NOMO-1 treated with DMSO at 0.1 percent for 48 hours (cell line): ENCODE results near the gene SGK1.

Source experiments
- DNase-seq: peaks from one replicate; lab custom pipeline; 2025; ENCODE audit not compliant: unreplicated experiment; lab: John Stamatoyannopoulos, UW

Gene SGK1

DNA sequence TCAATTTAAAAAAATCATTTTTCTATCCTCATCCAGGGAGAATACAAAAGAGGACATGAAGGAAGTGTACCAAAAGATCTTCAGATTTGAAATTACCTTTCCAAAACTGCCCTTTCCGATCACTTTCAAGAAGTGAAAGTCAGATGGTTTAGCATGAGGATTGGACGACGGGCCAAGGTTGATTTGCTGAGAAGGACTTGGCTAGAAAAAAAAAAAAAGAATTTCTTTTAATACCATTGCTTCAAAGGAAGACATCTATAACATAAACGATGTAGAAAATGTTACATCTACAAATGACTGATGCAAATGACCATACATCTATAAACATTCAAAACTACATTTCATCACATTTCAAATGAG is 144.6 kb downstream of the SGK1 start:
- DNase-seq: no peak

DNA sequence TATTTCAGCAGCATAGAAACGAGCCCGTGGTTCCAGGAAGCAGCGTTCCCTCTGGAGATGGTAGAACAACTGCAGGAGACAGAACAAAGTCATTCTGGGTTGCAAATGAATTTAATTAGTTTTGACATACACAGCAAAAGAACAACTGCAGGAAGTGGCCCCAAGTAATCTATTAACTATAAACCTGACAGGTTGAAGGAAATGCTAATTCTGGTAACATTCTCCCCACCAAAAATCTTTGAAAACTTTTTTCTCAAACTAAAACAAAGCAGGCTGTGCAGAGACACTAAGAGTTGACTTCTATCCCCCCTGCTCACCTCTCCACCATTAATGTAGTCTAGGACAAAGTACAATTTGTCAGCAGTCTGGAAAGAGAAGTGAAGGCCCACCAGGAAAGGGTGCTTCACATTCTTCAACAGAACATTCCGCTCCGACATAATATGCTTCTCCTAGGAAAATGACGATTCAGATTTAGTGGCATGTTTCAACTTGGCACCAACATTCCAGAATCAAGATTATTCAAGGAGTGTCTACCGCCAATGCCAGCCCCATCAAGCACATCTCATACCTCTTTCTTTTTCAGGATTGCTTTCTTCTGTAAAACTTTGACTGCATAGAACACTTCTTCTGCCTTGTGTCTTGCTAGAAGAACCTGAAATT is 145.1 kb downstream of the SGK1 start:
- no peak for DNase-seq

DNA sequence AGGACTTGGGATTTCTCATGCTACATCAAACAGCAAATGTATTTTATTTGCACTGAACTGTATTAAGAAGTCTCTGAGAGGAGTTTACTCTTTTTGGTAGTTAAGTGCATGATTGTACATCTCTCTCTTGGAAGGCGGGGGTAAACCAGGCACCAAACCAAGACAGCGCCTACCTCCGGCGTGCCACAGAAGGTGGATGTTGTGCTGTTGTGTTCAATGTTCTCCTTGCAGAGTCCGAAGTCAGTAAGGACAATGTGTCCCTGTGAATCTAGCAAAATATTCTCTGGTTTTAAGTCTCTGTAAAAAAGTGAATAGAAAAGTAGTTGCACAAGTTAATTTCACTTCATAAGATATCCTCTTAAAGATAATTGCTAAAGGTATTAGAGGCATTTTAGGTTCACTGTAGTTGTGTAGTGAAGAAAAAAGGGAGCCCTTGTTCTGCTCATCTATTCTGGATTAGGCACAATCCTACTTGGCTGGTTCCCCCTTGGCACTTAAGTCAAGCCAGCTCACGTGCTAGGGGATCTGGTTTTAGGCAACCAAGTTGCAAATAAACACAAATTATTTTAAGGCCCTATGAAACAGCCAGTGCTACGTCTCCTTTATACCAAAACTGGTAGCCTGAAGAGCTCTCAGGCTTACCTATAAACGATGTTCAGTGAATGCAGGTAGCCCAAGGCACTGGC is 145.7 kb downstream of the SGK1 start:
- DNase-seq: no peak

DNA sequence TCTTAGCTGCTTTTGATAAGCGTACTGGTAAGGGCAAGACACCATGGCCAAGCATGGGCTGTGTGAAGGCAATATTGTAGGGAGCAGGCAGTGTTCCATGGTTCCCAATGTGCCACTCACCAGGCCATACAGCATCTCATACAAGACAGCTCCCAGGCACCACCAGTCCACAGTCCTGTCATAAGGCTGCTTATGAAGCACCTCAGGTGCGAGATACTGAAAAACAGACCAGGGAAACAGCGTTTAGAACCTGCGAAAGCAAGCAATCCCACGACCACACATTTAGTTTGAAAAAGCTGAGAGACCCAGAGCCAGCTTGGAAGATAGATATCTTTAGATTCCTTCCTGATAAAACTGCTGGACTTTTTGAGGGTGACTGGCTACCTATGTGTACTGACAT is 146.4 kb downstream of the SGK1 start:
- DNase-seq: no peak

DNA sequence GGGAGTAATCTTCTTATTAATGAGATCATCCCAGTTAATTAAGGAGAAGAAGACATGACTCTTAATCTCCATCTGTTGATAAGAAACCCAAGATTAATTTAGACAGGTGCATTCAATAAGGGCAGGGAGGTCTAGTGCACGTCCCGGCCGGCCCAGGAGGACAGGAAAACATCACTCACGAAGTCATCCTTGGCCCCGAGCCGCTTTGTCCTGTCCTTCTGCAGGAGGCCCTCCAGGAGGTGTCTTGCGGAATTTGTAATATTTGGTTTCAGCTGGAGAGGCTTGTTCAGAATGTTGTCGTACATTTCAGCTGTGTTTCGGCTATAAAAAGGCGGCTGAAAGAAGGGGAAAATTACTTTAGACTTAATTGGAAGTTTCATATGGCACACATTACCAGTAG is 147.1 kb downstream of the SGK1 start:
- DNase-seq: no peak

DNA sequence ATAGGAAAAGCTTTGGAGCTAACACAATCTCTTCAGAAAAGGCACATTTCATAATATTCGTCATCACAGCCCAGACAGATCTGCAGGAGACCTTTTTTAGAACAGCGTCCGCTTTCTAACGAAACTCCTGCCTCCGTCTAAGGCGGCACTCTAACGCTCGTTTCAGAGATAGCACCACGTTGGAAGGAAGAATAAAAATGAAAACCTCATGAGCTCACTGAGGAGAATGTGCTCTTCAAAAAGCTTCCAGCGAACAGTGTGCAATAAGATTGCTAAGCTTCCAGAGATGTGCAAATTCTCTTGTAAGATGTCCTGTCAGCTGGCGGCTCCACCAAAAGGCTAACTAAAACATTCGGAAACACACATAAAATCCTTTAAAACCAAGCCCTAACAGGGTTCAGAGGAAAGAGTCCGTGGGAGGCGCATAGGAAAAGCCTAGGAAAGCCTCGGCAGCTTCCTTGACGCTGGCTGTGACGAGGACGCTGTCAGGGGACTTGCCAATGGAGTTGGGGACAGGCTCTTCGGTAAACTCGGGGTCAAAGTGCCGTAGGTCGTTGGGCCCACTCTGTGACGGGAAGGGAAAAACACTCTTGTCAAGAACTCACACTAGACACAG is 147.9 kb downstream of the SGK1 start:
- no peak for DNase-seq

DNA sequence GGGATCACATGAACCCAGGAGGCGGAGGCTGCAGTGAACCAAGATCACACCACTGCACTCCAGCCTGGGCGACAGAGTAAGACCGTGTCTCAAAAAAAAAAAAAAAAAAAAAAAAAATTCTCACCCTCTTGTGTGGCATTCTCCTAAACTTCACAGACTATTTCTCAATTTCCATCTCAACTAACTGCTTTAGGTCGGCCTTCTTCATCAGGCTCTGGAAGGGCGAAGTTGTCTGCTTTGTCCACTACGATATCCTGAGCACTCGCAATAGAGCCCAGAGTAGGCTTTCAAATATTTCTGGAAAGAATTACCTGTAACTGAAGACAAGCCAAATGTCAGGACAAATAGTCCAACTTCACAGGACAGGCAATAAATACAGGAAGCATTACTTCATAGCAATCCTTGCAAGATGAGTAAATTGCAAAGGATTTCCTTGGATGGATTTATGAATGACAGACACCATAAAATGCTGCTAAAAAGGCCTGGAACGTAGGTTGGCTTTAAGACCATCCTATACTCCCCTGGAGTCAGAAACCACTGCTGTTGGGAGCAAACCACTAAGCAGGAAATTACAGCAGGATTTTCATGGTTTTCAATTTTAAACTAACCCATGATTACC is 149.2 kb downstream of the SGK1 start:
- no peak for DNase-seq

DNA sequence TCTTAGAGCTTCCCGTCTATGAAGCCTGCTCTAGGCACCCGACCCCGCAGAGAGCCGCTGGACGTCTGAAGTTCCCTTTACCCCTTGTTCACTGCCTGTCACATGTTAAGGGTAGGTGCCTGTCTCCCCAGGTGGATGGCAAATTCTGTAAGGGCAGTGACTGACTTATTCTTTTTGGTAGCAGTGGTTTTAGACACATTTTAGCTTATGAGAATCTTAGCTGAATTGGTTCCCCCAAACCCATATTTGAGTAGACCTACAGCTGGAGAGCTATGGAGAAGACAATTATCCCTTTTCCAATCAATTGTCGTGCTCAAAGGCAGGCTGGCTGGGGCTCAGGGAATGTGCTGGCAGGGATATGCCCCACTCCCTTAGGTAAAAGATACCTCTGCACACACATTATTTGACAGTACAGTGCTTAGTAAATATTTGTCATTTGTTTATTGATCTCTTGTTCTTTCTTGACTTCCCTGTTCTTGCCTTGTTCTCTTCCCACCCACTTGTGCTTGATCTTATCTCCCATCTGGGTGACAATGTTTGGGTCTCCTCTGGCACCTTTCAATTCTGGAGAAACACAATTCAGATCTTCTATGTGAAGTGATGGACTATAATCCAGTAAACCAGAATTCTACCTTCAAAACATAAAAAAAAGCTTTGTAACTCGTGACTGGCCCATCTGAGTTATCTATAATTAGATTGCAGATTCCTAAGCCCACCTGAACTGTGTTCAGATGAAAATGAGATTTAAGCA is 151.2 kb downstream of the SGK1 start:
- DNase-seq: no peak

DNA sequence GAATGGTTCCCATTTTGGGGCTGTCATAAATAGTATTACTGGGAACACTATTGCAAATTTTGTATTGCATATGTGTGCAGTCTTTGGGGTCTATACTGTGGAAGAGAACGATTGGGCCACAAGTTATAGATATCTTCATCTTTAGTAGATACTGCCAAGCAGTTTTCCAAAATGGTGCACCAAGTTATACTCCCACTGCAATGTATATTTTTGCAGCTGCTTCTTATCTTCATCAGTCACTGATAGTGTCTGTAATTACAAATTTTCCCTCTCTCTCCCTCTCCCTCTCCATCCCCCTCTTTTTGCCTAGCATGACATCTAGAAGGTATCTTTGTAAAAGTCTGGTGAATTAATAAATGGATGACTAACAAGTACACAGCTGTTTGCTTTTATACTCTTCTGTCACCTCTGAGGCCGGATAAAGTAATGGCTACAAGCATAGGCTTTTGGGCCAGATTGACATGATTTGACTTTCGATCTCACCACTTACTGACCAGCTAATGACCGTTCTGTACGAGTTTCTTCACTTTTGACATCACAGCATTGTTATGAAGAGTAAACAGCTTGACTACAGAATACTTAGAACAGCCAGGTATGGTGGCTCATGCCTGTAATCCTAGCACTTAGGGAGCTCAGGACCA is 152.2 kb downstream of the SGK1 start:
- no peak for DNase-seq

DNA sequence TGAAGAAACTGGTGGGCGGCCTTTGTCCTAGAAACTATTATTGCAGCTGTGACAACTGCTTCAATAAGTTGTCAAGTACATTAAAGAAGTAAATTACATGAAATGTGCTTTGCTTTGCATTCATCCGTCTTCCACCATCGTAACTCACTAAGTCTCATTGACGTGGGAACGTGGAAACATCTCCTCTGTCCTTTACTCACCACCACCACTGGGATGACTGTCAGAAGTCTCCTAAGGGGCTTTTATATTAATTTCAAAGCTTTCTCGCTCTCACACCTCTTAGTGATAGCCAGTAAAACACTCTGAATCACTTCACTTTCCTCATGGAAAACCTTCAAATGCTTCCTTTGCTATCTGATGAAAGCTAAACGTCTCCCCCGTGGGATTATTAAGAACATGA is 153.6 kb downstream of the SGK1 start:
- DNase-seq: no peak

DNA sequence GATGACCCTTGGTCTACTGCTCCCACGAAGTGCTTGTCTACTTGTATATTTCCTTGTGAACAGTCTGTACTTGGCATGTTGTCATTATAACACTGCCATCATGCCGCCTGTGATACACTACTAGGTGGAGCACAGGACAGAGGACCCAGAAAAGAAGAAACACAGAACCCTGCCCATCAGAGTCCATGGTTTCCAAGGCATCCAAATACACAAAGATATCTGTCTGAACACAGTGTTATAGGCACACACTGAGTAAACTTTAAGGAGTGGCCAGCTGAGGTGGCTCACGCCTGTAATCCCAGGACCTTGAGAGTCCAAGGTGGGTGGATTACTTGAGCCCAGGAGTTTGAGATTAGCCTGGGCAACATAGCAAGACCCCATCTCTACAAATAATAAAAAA is 155.0 kb downstream of the SGK1 start:
- DNase-seq: no peak

DNA sequence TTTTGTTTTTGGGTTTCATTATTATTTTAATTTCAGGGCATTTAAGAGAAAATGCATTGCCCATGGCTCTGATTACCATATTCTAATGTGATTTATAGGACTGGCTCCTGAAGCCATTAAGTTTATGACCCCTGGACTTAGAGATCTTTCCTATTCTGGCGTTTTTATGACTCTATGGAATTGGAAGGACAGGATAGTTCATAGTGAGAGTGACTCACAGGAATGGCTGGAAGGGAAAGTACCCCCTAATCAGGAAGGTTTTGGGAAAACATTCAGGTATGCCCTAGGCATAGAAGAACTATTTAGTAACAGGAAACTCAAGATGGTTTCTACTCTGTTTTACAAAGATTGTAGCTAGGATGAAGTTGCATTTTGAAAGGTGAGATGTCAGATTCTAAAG is 156.9 kb downstream of the SGK1 start:
- no peak for DNase-seq

DNA sequence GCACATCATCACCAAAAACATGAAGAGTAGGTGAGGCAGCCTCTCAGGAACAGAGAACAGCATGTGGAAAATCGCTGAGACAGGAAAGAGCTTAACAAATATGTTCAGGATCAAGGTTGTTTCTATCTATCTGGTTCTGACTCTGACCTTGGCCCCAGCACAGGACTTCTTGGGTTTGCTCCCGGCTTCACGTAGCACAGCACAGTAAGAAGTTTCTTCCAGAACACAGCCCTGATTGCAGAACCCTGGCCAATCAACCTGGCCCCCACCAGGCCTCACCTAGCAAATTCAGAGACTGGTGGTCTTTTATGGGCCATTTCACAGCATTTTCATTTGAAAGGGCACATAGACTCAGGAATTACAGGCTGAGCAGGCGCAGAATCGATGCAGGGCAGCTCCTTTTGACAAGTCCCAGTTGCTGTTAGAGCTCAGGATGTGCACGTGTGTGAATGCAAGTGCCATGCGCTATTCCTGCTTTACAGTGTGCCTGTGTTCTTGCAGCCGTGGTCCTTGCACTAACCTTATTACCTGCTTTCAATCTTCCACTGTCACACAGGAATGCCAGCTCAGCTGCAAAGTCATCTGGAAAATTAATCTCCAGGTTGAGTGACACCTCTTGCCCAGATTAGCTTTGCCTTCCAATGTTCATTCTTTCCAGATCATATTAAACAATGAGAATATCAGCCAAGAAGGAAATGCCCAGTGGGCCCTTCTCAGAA is 165.0 kb downstream of the SGK1 start:
- DNase-seq: no peak

DNA sequence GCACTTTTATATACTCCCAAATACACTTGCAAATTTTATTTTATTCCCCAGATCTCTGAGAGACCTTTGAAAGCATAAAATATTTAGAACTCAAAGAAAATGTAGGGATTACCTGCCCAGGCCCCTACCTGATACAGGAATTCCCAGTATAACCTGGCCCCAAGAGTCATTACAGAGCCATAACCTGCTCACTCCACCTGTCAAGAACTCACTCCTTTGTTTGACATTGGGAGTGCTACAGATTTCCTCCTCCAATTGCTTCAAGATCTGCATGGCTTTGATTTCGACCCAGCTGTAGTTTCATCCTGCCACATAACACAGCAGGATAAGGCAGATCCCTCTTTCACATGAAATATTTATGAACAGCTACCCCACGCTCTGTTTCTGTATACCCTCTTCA is 169.3 kb downstream of the SGK1 start:
- no peak for DNase-seq

DNA sequence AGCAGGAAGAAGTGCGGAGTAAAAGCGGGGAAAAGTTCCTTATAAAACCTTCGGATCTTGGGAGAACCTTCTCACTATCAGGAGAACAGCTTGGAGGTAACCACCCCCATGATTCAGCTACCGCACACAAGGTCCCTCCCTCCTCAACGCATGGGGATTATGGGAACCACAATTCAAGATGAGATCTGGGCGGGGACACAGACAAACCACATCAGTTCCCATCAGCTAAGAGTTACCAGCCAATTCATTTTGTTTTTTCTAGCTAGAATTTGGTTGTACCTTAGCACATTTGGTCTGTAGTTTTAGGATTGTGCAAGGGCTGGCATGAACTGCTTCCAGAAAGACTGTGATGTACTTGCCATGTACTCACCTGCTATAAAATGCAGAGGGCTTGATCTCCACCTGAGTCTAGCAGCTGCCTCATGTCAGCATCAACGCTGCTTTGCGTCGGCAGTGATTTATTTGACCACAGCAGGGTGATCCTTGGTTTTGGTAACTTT is 170.8 kb downstream of the SGK1 start:
- DNase-seq: no peak

DNA sequence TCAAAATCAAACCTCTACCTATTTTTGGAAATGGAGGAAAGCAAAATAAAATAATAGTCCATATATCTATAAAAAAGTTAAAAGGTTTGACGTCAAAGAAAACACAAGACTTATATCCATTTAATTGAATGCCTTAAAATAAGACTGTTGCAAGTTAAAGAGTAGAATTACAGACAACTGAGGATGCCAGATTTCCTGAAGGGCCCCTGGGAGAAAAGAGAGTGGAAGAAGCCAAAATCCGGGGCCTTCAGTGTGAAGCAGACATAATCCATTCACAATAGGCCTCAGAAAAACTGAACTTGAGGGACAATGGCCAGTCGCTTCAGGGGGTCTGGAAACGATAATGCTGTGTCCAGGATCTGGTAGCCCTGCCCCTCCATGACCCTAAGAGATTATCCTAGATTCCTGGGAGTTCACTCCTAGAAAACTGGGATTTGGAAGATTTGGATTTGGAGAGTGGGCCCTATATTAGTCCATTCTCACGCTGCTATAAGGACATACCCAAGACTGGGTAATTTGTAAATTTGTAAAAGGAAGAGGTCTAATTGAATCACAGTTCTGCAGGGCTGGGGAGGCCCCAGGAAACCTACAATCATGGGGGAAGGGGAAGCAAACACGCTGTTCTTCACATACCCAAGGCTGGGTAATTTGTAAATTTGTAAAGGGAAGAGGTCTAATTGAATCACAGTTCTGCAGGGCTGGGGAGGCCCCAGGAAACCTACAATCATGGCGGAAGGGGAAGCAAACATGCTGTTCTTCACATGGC is 171.5 kb downstream of the SGK1 start:
- DNase-seq: no peak

DNA sequence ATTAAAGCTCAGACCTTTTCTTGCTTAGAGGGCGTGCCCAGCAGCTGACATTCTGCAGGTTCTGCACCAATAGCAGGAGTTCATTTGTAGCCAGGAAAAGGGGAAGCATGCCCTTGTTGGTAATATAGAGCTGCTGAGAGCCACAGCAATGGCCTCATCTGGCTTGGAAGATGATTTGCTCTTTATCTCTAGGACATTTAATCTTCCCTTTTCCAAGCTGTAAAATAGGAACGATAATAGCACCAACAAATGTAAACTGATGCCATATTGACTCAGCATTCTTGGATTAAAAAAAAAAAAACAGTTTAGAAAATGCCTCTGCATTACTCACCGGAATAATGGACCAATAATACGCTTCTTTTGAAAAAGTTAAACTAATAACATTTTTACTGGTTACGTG is 172.1 kb downstream of the SGK1 start:
- DNase-seq: peak; percentile 70

DNA sequence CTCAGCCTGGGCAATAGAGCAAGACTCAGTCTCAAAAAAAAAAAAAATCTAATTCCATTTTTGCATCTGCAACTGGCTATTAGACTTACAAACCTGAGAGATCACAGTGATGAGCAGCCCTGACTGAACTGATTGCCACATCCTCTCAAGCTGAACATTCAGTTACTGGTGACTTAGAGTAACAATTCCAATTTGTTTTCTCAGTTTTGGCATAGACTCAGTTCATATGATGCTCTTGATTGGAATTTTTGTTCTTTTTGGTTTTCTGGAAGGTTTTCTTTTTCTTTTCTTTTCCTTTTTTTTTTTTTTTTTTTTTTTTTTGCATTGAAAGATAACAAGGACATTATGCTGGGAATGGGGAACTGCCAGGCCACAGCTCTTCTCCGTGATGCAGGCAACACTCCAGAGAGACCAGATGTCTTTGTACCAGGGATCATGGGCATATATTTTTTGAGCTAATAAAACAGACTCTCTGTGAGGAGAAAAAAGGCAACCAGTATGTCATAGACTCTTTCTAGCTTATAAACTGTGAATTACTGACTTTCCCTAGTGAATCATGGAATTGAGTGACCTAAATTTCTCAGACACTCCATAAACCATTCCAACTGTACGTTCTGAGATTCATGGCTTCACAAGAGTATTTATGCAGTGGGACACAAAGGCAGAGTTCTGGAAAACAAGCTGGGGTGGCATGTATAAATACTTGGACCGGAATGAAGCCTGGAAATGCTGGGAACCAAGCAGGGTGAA is 179.5 kb downstream of the SGK1 start:
- no peak for DNase-seq

DNA sequence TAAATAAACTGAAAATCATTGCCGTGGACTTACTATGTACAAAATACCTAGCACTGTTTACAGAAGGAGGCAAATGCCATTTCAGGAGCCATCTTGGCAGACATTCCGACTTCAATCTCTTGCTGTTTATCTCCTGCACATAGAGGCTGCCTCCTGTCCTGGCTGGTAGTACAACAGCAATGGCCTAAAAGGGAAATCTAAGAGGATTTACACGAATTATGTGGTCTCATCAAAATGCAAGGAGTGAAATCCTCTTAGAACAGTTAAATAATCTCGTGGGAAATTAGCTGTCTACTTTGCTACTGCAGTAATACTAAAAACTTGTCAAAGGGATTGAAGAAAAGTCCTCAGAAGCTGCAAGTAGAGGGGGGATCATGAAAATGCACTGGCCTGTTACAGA is 183.3 kb downstream of the SGK1 start:
- DNase-seq: no peak
